ENCODE results near the gene DDX17.

Gene DDX17

GRCh38 chr22:38464992-38465672, 41.0 kb downstream of the DDX17 start:
- no peak for DNase-seq

GRCh38 chr22:38462960-38463784, 42.9 kb downstream of the DDX17 start:
- no peak for DNase-seq

- DNase-seq = peak; percentile 44
Measured at GRCh38 chr22:38461414-38462081, 44.6 kb downstream of the DDX17 start.

GRCh38 chr22:38461057-38461413, 45.1 kb downstream of the DDX17 start:
- no peak for DNase-seq

GRCh38 chr22:38460426-38460840, 45.7 kb downstream of the DDX17 start:
- DNase-seq = no peak

- no peak for DNase-seq
Measured at GRCh38 chr22:38456841-38457699, 49.0 kb downstream of the DDX17 start.

GRCh38 chr22:38456272-38456835, 49.8 kb downstream of the DDX17 start:
- no peak for DNase-seq

GRCh38 chr22:38455530-38456271, 50.4 kb downstream of the DDX17 start:
- no peak for DNase-seq

- no peak for DNase-seq
Measured at GRCh38 chr22:38455076-38455529, 51.0 kb downstream of the DDX17 start, which contains the start of gene KCNJ4. TSS of gene KCNJ4 (minus strand) at chr22:38455199. CDS start at chr22:38428132, 27,067 bp downstream.

GRCh38 chr22:38454353-38455075, 51.6 kb downstream of the DDX17 start:
- no peak for DNase-seq

GRCh38 chr22:38453996-38454352, 52.1 kb downstream of the DDX17 start:
- DNase-seq = no peak

- DNase-seq = no peak
Measured at GRCh38 chr22:38453066-38453672, 52.9 kb downstream of the DDX17 start.

GRCh38 chr22:38452373-38453065, 53.6 kb downstream of the DDX17 start:
- DNase-seq = no peak

GRCh38 chr22:38451864-38452263, 54.2 kb downstream of the DDX17 start:
- DNase-seq = no peak

- no peak for DNase-seq
Measured at GRCh38 chr22:38451404-38451803, 54.7 kb downstream of the DDX17 start.

GRCh38 chr22:38450234-38450797, 55.8 kb downstream of the DDX17 start:
- DNase-seq = no peak

- no peak for DNase-seq
Measured at GRCh38 chr22:38449776-38450175, 56.3 kb downstream of the DDX17 start.

- no peak for DNase-seq
Measured at GRCh38 chr22:38448945-38449745, 57.0 kb downstream of the DDX17 start.
